Hematopoietic multipotent progenitor cell treated with erythropoietin and hydrocortisone succinate and interleukin-3 and kit ligand, for 8 days (in vitro differentiated cells): ENCODE results near the gene CADPS.

Experiments
- DNase-seq: peaks from one replicate; pipeline ENCODE4 v3.0.0-alpha.2; 2015

CADPS gene

GRCh38 chr3:62405135-62405534, 470.1 kb downstream of the CADPS start:
- DNase-seq: no peak

GRCh38 chr3:62404321-62404720, 470.9 kb downstream of the CADPS start:
- DNase-seq: no peak

GRCh38 chr3:62403765-62404164, 471.5 kb downstream of the CADPS start:
- no peak for DNase-seq

GRCh38 chr3:62392626-62393292, 482.5 kb downstream of the CADPS start:
- no peak for DNase-seq

- no peak for DNase-seq
Measured at GRCh38 chr3:62387251-62387650, 488.0 kb downstream of the CADPS start.

GRCh38 chr3:62379321-62379798, 495.9 kb downstream of the CADPS start:
- DNase-seq: no peak

GRCh38 chr3:62378921-62379320, 496.3 kb downstream of the CADPS start:
- no peak for DNase-seq

- DNase-seq: no peak
Measured at GRCh38 chr3:62378311-62378789, 496.9 kb downstream of the CADPS start.

- no peak for DNase-seq
Measured at GRCh38 chr3:62376906-62377877, 498.0 kb downstream of the CADPS start.

- no peak for DNase-seq
Measured at GRCh38 chr3:62376454-62376720, 498.8 kb downstream of the CADPS start.

- no peak for DNase-seq
Measured at GRCh38 chr3:62375655-62376453, 499.4 kb downstream of the CADPS start.

- DNase-seq: no peak
Measured at GRCh38 chr3:62374341-62375218, 500.6 kb downstream of the CADPS start.

- DNase-seq: no peak
Measured at GRCh38 chr3:62373714-62374333, 501.4 kb downstream of the CADPS start.

- no peak for DNase-seq
Measured at GRCh38 chr3:62373215-62373614, 502.0 kb downstream of the CADPS start, which contains the start of gene FEZF2. FEZF2 (minus strand) TSS chr3:62373550; CDS start chr3:62372868, 682 bp downstream.

GRCh38 chr3:62372621-62373041, 502.6 kb downstream of the CADPS start:
- no peak for DNase-seq

GRCh38 chr3:62371720-62372591, 503.3 kb downstream of the CADPS start:
- DNase-seq: no peak

- no peak for DNase-seq
Measured at GRCh38 chr3:62370858-62371719, 504.1 kb downstream of the CADPS start.

- no peak for DNase-seq
Measured at GRCh38 chr3:62370112-62370857, 504.9 kb downstream of the CADPS start.

GRCh38 chr3:62369476-62369743, 505.8 kb downstream of the CADPS start:
- DNase-seq: no peak
